ENCODE data around the gene PSMD6. TPM values are rescaled to one million over a fixed set of nuclear protein-coding genes. Genes with fewer than 3 reads are reported as not detected.
A peak's percentile ranks its signal among the peaks of the same experiment; 100 is the strongest.

PSMD6 gene
- total RNA-seq, 2 donors from 2014 or later: 99.7 to 109 TPM

DNA sequence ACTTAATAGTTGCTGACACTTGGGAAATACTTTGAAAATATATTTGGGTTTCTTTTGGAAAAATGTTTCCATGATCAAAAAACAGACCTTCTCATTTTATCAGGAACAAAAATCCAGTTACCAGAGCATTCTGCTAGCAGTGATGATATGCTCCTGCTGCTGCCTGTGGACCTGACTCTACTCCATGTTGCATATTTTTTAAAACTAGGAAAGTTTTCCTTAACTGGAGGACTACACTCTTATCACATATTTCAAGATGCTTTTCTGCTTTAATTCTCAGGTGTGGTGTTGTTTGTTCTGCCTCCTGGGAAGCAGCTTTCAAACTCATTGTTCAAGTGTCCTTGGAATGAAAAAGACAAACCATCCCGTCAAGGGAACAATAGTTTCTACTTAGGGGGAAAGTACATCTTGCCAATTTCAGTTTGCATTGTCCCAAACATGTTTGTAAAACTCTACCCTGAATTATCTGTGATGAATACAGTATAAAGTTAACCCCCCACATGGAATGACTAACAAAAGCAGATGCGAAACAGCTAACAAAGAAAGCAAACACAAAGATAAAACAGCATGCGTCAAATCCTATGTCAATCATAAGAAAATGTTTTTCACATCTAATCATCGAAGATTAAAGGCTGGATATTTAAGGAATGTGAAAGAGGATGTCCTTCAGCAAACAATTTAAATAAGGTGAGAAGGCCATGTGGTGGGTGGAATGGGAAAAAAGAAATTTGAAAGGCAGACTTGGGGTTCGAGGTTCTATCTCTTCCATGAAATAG, 40.1 kb upstream of the PSMD6 start:
- H3K27ac Mint-ChIP-seq: peak overlapping the region; percentile 88
- H3K9me3 Mint-ChIP-seq: no peaks in the 10 kb centered on the region
- H3K4me3 Mint-ChIP-seq: no peak overlapping the region
- peaks cover 24% of the 10 kb centered on the region for H3K4me1 ChIP-seq (ENCODE audit: control insufficient read depth, insufficient read depth, low read length)
- peak overlapping the region; percentile 39 for H3K4me3 ChIP-seq (ENCODE audit: low read length)
- peak overlapping the region; percentile 40 for H3K27ac ChIP-seq (ENCODE audit: low read depth, low read length)
- TF ChIP-seq, protein P1, sequence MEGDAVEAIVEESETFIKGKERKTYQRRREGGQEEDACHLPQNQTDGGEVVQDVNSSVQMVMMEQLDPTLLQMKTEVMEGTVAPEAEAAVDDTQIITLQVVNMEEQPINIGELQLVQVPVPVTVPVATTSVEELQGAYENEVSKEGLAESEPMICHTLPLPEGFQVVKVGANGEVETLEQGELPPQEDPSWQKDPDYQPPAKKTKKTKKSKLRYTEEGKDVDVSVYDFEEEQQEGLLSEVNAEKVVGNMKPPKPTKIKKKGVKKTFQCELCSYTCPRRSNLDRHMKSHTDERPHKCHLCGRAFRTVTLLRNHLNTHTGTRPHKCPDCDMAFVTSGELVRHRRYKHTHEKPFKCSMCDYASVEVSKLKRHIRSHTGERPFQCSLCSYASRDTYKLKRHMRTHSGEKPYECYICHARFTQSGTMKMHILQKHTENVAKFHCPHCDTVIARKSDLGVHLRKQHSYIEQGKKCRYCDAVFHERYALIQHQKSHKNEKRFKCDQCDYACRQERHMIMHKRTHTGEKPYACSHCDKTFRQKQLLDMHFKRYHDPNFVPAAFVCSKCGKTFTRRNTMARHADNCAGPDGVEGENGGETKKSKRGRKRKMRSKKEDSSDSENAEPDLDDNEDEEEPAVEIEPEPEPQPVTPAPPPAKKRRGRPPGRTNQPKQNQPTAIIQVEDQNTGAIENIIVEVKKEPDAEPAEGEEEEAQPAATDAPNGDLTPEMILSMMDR (conservative IDR thresholded peaks at IDR 0.05): no peak
- no peak for DNase-seq
- H3K9me3 ChIP-seq (ENCODE audit: control insufficient read depth, low read length): peaks cover 8% of the 10 kb centered on the region
- H3K27me3 Mint-ChIP-seq (ENCODE audit: insufficient read depth): peaks cover 1% of the 10 kb centered on the region
- WGBS, 2 experiments (ENCODE audit: insufficient coverage in 1 of 2, insufficient read length in 1 of 2): 21% methylated on average over 5 of the region's 5 CpGs; no CpG with 5 or more reads in 1 of the 2 experiments
- peaks cover 48% of the 10 kb centered on the region for H3K4me1 Mint-ChIP-seq
- no peaks in the 10 kb centered on the region for H3K27me3 ChIP-seq (ENCODE audit: control insufficient read depth, insufficient read depth, low read length, poor library complexity, severe bottlenecking)
- H3K36me3 Mint-ChIP-seq (ENCODE audit: low read depth): no peaks in the 10 kb centered on the region
- peak overlapping the region; percentile 11 for H3K9ac ChIP-seq (ENCODE audit: extremely low read depth, low read length, poor library complexity, severe bottlenecking)
- H3K36me3 ChIP-seq (ENCODE audit: control insufficient read depth, insufficient read depth, low read length): no peaks in the 10 kb centered on the region

DNA sequence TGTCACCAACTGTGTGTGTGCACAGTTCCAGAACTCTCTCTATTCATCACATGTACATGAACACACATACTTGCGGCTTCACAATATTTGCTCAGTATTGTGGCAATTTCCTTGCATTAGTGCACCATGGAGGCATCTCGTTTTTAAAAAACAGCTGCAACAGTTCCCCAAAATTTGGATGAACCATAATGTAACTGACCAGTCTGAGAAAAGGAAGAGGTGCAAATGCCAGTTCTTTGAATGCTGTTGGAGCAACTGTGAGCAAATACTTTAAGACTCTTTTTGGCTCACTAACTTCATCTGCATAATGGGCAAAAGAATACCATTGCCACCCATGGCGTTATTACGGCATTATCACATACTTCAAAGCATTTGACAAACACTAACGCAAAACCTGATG, 38.3 kb upstream of the PSMD6 start:
- Histone ChIP-seq H3K27me3 (ENCODE audit: control insufficient read depth, insufficient read depth, low read length, poor library complexity, severe bottlenecking) (no peaks in the 10 kb centered on the region), H3K27ac (ENCODE audit: low read depth, low read length) (no peak overlapping the region), H3K36me3 (ENCODE audit: control insufficient read depth, insufficient read depth, low read length) (no peaks in the 10 kb centered on the region), H3K4me3 (ENCODE audit: low read length) (no peak overlapping the region), H3K9ac (ENCODE audit: extremely low read depth, low read length, poor library complexity, severe bottlenecking) (no peak overlapping the region), H3K9me3 (ENCODE audit: control insufficient read depth, low read length) (peaks cover 8% of the 10 kb centered on the region), H3K4me1 (ENCODE audit: control insufficient read depth, insufficient read depth, low read length) (peaks cover 21% of the 10 kb centered on the region)
- H3K4me1 Mint-ChIP-seq: peaks cover 48% of the 10 kb centered on the region
- peaks cover 1% of the 10 kb centered on the region for H3K27me3 Mint-ChIP-seq (ENCODE audit: insufficient read depth)
- H3K9me3 Mint-ChIP-seq: no peaks in the 10 kb centered on the region
- no peak overlapping the region for H3K4me3 Mint-ChIP-seq
- DNase-seq: no peak
- no peak overlapping the region for H3K27ac Mint-ChIP-seq
- TF ChIP-seq, protein P1 (conservative IDR thresholded peaks at IDR 0.05): no peak
- 86 to 96% methylated on average over 5 of the region's 5 CpGs for WGBS, 2 experiments (ENCODE audit: insufficient coverage in 1 of 2, insufficient read length in 1 of 2)
- no peaks in the 10 kb centered on the region for H3K36me3 Mint-ChIP-seq (ENCODE audit: low read depth)

DNA sequence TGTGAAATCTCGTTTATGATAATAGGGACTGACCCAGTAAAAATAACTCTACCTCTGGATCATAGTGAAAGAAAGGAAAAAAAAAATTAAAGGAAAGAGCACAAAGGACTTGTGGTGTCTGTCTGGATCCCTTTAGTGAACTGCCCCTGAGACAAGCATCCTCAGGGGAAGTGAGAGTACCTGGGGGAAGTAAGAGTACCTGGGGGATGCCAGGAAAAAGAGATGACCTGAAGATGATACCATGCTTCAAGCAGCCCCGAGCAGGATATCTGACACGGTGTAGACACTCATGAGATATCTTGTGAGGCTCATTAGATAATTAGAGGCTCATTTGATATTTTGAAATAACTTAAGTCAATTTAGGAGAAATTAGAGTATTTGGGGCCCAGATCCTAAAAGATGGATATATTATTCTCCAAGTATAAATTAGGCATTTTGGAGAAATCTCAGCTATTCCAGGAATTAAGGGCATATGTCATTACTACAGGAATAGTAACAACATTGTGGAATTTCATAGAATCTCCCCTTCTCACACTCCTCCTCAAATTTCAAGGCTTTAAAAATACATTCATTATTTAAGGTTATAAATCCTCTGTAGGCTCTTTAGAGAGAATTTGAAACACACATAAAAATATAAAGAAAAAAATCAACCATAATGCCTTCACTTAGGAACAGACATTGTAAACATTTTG, 36.3 kb upstream of the PSMD6 start:
- Mint-ChIP-seq H3K4me1 (peaks cover 51% of the 10 kb centered on the region), H3K27ac (no peak overlapping the region), H3K27me3 (ENCODE audit: insufficient read depth) (no peaks in the 10 kb centered on the region), H3K4me3 (no peak overlapping the region), H3K36me3 (ENCODE audit: low read depth) (no peaks in the 10 kb centered on the region), H3K9me3 (no peaks in the 10 kb centered on the region)
- H3K4me1 ChIP-seq (ENCODE audit: control insufficient read depth, insufficient read depth, low read length): peaks cover 17% of the 10 kb centered on the region
- no peak overlapping the region for H3K9ac ChIP-seq (ENCODE audit: extremely low read depth, low read length, poor library complexity, severe bottlenecking)
- no peak for DNase-seq
- H3K9me3 ChIP-seq (ENCODE audit: control insufficient read depth, low read length): no peaks in the 10 kb centered on the region
- H3K27me3 ChIP-seq (ENCODE audit: control insufficient read depth, insufficient read depth, low read length, poor library complexity, severe bottlenecking): no peaks in the 10 kb centered on the region
- H3K4me3 ChIP-seq (ENCODE audit: low read length): no peak overlapping the region
- H3K27ac ChIP-seq (ENCODE audit: low read depth, low read length): no peak overlapping the region
- TF ChIP-seq, protein P1 (conservative IDR thresholded peaks at IDR 0.05): no peak
- H3K36me3 ChIP-seq (ENCODE audit: control insufficient read depth, insufficient read depth, low read length): no peaks in the 10 kb centered on the region
- 89 to 100% methylated on average over 2 to 3 of the region's 3 CpGs for WGBS, 2 experiments (ENCODE audit: insufficient coverage in 1 of 2, insufficient read length in 1 of 2)

Data from endodermal cell (in vitro differentiated cells).